Peyer's patch (tissue), 4 donors: ENCODE measurements around the gene PTH1R. TPM values are rescaled to one million over a fixed set of nuclear protein-coding genes. Genes with fewer than 3 reads are reported as not detected.
A peak's percentile ranks its signal among the peaks of the same experiment; 100 is the strongest.

ENCODE experiments used
- DNase-seq, 3 donors: peaks; one replicate each; pipeline ENCODE4 v3.0.0-alpha.2; 2017 to 2019
- H3K27ac ChIP-seq, 4 donors: fragments of 200-600 bp; sonication (generic); one replicate each; pipeline ENCODE4 v1.5.1; 2016 to 2019
- H3K27me3 ChIP-seq, 2 donors: fragments of 200-600 bp; sonication (generic); one replicate each; pipeline ENCODE4 v1.5.1; 2019
- H3K36me3 ChIP-seq, 3 donors: fragments of 200-600 bp; sonication (generic); one replicate each; pipeline ENCODE4 v1.5.1; 2016 to 2019
- H3K4me1 ChIP-seq, 4 donors: fragments of 200-600 bp; sonication (generic); one replicate each; pipeline ENCODE4 v1.5.1; 2016 to 2019
- H3K4me3 ChIP-seq, 4 donors: fragments of 200-600 bp; sonication (generic); 1 replicate in 3 of 4; 2 replicates in 1 of 4; pipeline ENCODE4 v1.5.1; 2016 to 2019; ENCODE audit warnings: mild to moderate bottlenecking in 1 of 4
- H3K9me3 ChIP-seq, 4 donors: fragments of 200-600 bp; sonication (generic); one replicate each; pipeline ENCODE4 v1.5.1; 2016 to 2019; ENCODE audit warnings: mild to moderate bottlenecking in 1 of 4
- POLR2A ChIP-seq, 2 donors: fragments of 450-650 bp; IDR thresholded peaks; one replicate each; pipeline ENCODE4 v1.5.1; 2017; ENCODE audit warnings: antibody characterized with exemption in 2 of 2, mild to moderate bottlenecking in 2 of 2, moderate library complexity in 2 of 2
- total RNA-seq, 4 donors: library from RNA; depleted of rRNA; stranded (reverse); fragments of >200 nt; gene quantifications; one replicate each; pipeline ENCODE4 v1.1.0, GENCODE V29; 2016
- TF ChIP-seq, protein P1 (sequence below), 6 experiments: fragments of 450-650 bp in 4 of 6; fragments of 200-600 bp in 2 of 6; sonication (generic) in 1 of 6; IDR thresholded peaks; one replicate each; pipeline ENCODE4 v1.5.1; 2017 to 2019; ENCODE audit warnings: antibody characterized with exemption in 6 of 6, mild to moderate bottlenecking in 3 of 6, moderate library complexity in 1 of 6

Gene PTH1R
- total RNA-seq, 4 donors from 2014 or later = 2.4 to 12.4 (median 5.7) TPM

DNA sequence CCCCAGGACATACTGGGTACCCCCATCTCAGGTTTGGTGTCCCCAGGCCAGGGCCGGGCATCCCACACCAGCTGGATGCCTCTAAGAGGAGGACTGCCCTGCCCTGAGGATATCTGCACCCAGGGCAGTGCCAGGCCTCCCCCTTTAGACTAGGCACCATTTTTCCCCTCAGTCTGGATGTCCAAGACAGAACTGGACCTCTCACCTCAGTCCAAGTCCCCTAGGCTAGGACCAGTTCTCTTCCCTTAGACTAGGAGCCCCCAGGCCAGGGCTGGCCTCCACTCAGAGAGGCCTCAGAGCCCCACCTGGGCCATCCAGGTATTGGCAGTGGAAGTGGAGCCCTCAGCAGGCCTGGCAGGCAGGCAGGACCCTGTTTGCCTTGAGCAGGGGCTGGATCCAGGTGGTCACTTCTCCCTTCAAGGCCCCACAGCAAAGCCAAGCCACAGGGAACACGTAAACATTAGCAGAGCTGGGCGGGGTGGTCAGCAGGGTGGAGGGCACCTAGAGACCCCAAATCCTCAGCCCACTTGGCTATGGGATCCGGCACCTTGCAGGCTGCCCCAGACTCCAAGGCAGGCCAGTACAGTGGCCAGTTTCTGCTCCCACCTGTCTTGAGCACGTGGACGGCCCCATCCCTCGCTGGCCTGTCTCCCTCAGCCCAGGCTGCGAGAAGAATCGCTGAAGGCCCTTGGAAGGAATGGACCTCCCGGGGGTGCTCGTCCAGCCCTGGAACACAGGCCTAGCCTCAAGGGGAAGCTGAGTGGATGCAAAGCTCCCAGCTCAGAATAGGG lies 28.3 kb downstream of the PTH1R start:
- Histone ChIP-seq H3K9me3 (no peaks in the 10 kb centered on the region), H3K4me1 (peaks cover 0 to 11% (median 5%) of the 10 kb centered on the region in 4 donors), H3K27me3 (no peaks in the 10 kb centered on the region), H3K4me3 (no peak overlapping the region), H3K27ac (no peak overlapping the region), H3K36me3 (no peaks in the 10 kb centered on the region)
- DNase-seq = peak in 1 of 3 donors; percentile 34
- TF ChIP-seq, protein P1, sequence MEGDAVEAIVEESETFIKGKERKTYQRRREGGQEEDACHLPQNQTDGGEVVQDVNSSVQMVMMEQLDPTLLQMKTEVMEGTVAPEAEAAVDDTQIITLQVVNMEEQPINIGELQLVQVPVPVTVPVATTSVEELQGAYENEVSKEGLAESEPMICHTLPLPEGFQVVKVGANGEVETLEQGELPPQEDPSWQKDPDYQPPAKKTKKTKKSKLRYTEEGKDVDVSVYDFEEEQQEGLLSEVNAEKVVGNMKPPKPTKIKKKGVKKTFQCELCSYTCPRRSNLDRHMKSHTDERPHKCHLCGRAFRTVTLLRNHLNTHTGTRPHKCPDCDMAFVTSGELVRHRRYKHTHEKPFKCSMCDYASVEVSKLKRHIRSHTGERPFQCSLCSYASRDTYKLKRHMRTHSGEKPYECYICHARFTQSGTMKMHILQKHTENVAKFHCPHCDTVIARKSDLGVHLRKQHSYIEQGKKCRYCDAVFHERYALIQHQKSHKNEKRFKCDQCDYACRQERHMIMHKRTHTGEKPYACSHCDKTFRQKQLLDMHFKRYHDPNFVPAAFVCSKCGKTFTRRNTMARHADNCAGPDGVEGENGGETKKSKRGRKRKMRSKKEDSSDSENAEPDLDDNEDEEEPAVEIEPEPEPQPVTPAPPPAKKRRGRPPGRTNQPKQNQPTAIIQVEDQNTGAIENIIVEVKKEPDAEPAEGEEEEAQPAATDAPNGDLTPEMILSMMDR (IDR thresholded peaks at IDR 0.05) = no peak
- no peak for TF ChIP-seq POLR2A (IDR thresholded peaks at IDR 0.05)

DNA sequence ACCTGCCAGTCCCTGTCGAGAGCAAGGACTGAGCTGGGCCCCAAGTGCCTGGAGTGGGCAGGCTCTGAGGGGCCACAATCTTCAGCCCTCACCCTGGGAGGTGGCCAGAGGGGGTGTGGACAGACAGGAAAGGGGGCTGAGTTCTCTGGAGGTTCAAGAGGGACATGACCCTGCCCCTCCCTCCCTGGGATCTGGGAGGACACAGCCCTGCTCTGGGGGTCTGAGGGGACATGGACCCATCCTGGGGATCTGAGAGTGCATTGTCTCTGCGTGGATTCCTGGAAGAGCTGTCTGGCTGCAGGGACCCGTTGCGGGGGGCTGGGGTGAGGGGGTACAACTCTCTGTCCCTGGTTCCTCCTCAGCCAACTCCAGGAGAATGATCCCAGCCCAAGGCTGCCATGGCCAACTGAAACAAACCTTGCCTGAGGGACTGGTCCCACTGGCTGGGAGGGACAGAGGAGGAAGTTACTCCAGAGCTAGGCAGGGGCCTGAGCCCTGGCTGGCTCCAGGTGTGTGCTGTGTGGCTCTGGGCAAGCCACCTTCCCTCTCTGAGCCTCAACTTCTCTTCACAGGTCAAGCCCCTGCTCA lies 29.0 kb downstream of the PTH1R start:
- peak in 1 of 3 donors; percentile 30 for DNase-seq
- no peak for TF ChIP-seq POLR2A (IDR thresholded peaks at IDR 0.05)
- TF ChIP-seq, protein P1 (IDR thresholded peaks at IDR 0.05) = no peak
- Histone ChIP-seq H3K4me1 (peaks cover 0 to 11% (median 5%) of the 10 kb centered on the region in 4 donors), H3K36me3 (no peaks in the 10 kb centered on the region), H3K27ac (no peak overlapping the region), H3K9me3 (no peaks in the 10 kb centered on the region), H3K27me3 (no peaks in the 10 kb centered on the region), H3K4me3 (no peak overlapping the region)

DNA sequence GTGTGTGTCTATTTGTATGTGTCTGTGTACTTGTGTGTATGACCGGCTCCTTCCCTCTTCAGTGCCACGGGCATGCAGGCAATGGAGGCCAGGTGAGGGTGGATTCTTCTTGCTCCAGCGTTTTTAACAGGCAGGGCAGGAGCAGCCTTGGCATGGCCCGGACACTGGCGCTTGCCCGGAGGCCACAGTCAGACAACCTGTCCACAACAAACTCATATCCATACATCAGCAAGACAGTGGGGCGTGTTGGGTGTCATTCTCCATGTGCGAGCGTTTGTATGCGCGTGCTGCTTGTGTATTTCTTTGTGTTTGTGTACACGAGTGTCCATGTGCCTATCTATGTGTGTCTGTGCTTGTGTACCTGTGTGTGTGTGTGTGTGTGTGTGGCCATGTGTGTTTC lies 29.8 kb downstream of the PTH1R start:
- TF ChIP-seq, protein P1 (IDR thresholded peaks at IDR 0.05) = no peak
- TF ChIP-seq POLR2A (IDR thresholded peaks at IDR 0.05) = no peak
- Histone ChIP-seq H3K27me3 (no peaks in the 10 kb centered on the region), H3K27ac (no peak overlapping the region), H3K9me3 (no peaks in the 10 kb centered on the region), H3K36me3 (no peaks in the 10 kb centered on the region), H3K4me3 (no peak overlapping the region), H3K4me1 (peaks cover 0 to 11% (median 5%) of the 10 kb centered on the region in 4 donors)
- peak in 1 of 3 donors; percentile 11 for DNase-seq

DNA sequence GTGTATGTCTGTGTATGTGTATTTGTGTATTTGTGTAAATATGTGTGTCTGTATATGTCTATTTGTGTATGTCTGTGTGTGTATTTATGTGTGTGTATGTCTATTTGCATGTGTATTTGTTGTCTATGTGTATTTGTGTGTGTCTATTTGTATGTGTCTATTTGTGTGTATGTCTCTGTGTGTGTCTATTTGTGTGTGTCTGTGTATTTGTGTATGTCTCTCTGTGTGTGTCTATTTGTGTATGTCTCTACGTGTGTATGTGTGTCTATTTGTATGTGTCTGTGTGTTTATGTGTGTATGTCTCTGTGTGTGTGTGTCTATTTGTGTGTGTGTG lies 30.4 kb downstream of the PTH1R start:
- no peak for TF ChIP-seq POLR2A (IDR thresholded peaks at IDR 0.05)
- TF ChIP-seq, protein P1 (IDR thresholded peaks at IDR 0.05) = peak in 1 of 6 experiments; percentile 8
- H3K27ac ChIP-seq = no peak overlapping the region
- DNase-seq = no peak
- H3K36me3 ChIP-seq = no peaks in the 10 kb centered on the region
- H3K9me3 ChIP-seq = no peaks in the 10 kb centered on the region
- H3K4me3 ChIP-seq = no peak overlapping the region
- H3K27me3 ChIP-seq = no peaks in the 10 kb centered on the region
- peaks cover 0 to 11% (median 5%) of the 10 kb centered on the region in 4 donors for H3K4me1 ChIP-seq

DNA sequence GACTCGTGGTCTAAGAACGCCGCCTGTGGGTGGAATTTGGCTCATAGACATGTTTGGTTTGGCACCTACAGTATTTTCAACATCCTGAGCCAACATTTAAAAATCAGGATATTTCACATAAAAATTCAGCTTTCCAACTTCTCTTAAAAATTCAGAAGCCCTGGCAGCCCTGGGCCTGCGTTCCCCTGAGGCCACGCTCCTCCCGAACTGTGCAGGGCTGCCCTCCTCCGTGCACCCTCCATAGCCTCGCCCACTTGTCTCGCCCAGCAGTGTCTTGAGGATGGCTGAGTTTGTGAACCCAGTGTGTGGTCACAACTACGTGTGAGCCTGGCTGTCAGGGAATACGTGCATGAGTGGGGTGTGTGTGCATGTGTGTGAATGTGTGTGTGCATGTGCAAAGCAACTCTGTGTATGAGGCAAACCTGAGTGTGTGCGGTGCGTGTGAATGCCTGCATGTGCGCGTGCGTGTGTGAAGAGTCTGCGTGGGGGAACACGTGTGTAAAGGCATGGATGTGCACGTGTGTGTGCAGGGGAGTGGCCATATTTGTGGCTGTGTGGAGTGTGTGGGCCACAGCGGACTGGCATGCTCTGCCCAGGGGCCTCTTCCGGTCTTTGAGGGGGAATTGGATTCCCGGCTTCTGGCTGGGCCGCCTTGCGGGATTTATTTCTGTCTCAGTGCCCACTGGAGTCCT lies 30.9 kb downstream of the PTH1R start:
- H3K36me3 ChIP-seq = no peaks in the 10 kb centered on the region
- no peak overlapping the region for H3K27ac ChIP-seq
- H3K9me3 ChIP-seq = no peaks in the 10 kb centered on the region
- peak in 1 of 3 donors; percentile 50 for DNase-seq
- no peak overlapping the region for H3K4me3 ChIP-seq
- H3K4me1 ChIP-seq = peaks cover 0 to 14% (median 5%) of the 10 kb centered on the region in 4 donors
- TF ChIP-seq, protein P1 (IDR thresholded peaks at IDR 0.05) = peak in 2 of 6 experiments; percentile 15 to 26
- no peak for TF ChIP-seq POLR2A (IDR thresholded peaks at IDR 0.05)
- H3K27me3 ChIP-seq = no peaks in the 10 kb centered on the region
